ENCODE measurements around the gene EXD3. TPM values are rescaled to one million over a fixed set of nuclear protein-coding genes. Genes with fewer than 3 reads are reported as not detected.

Gene EXD3
- total and polyA plus RNA-seq, 2 of the 4 experiments (the other 2 are of a cell fraction), result 1.1 to 7.4 TPM

DNA sequence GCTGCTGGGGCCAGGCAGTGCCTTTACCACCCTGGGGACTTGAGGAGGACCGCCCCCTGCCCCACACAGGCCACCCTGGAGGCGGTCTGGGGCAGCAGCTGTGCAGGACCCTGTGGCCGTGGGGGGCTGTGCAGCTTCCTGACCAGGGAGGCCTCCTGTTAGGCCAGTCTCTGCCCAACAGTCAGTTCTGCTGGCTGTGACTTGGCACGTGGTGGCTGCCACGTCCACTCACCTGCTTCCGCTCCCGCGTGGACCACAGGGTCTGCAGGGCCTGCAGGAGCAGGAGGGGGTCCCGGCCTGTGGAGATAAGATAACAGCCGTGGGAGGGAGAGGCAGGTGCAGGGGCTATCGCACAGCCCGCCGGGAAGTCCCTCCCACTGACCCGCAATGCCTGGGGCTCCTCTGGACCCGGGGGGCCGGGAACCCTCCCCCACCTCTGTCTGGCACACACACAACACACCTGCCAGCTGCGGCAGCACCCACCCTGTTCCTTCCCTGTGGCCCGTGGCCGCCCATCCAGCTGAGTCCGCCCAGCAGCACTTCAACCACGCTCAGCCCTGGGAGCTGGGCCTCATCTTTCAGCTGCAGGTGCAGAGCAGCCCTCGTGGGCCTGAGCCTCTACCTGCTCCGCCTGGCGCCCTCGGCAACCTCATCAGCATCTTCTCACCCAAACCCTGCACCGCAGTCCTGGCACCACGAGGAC lies 39.7 kb downstream of the EXD3 start:
- ChIA-PET POLR2A (ENCODE audit: unreplicated experiment) (no interaction called here), CTCF (no interaction called here)
- Histone ChIP-seq H3K4me2 (ENCODE audit: low read depth, low read length) (no peak overlapping the region), H4K20me1 (ENCODE audit: insufficient read depth, low read length) (no peaks in the 10 kb centered on the region; the same call in 1 of the 2 replicates), H3K23ac (ENCODE audit: low read depth, low read length) (no peak overlapping the region), H3K18ac (ENCODE audit: low read depth, low read length) (no peak overlapping the region), H4K5ac (ENCODE audit: low read depth, low read length) (no peak overlapping the region), H2AK9ac (replicated peaks; ENCODE audit: low read depth, low read length, poor library complexity) (no peak overlapping the region), H2BK120ac (ENCODE audit: low read depth, low read length) (no peak overlapping the region), H3K36me3 (ENCODE audit: control insufficient read depth, insufficient read depth, low read length) (no peaks in the 10 kb centered on the region), H2AK5ac (ENCODE audit: low read depth, low read length) (no peak overlapping the region), H3K4me3 (ENCODE audit: insufficient read depth, low read depth, low read length) (no peak overlapping the region), H2BK5ac (ENCODE audit: low read depth, low read length, poor library complexity, severe bottlenecking) (no peak overlapping the region), H3K9me3 (ENCODE audit: control insufficient read depth, insufficient read depth, low read length) (no peaks in the 10 kb centered on the region), H3K9ac (ENCODE audit: low read depth, low read length) (no peak overlapping the region), H2BK15ac (ENCODE audit: low read depth, low read length) (no peak overlapping the region), H3K9me1 (ENCODE audit: insufficient read depth, low read length) (no peaks in the 10 kb centered on the region), H4K8ac (ENCODE audit: low read depth in 2 of 2, low read length in 2 of 2) (no peak overlapping the region), H3K4ac (ENCODE audit: low read depth, low read length) (no peak overlapping the region), H2AFZ (replicated peaks; ENCODE audit: low read length, poor library complexity) (peak overlapping the region; percentile 32), H2BK20ac (ENCODE audit: low read depth, low read length) (no peak overlapping the region), H3K79me1 (ENCODE audit: low read depth in 1 of 2, low read length in 2 of 2) (no peaks in the 10 kb centered on the region), H3K14ac (replicated peaks; ENCODE audit: low read depth, low read length) (no peak overlapping the region), H3K27ac (ENCODE audit: insufficient read depth, low read length) (no peak overlapping the region), H4K91ac (ENCODE audit: insufficient read depth, low read depth, low read length) (no peak overlapping the region), H3K4me1 (ENCODE audit: control insufficient read depth, insufficient read depth, low read length) (peaks cover 5% of the 10 kb centered on the region; the same call in 1 of the 2 replicates), H3K27me3 (ENCODE audit: control insufficient read depth, insufficient read depth, low read length) (no peaks in the 10 kb centered on the region), H3K56ac (ENCODE audit: extremely low read depth, insufficient read depth, low read length) (no peak overlapping the region)
- intact Hi-C loops (cut with micrococcal nuclease), result no loop called here
- in situ Hi-C loops (cut with MboI; ENCODE audit: low sequenced_read_pairs), result no loop called here
- TF ChIP-seq FOS (IDR thresholded peaks at IDR 0.05; ENCODE audit: low read depth, low read length), result no peak
- TF ChIP-seq MXI1 (IDR thresholded peaks at IDR 0.05; ENCODE audit: borderline replicate concordance, low read depth, low read length), result no peak
- TF ChIP-seq RAD21 (IDR thresholded peaks at IDR 0.05; ENCODE audit: low read length), result no peak
- DNase-seq (no peak), ATAC-seq (ENCODE audit: low read depth) (no peak)
- 62% methylated on average over 3 of the region's 27 CpGs; no CpG with 5 or more reads in 1 of the 2 experiments for WGBS, 2 experiments (ENCODE audit: extremely low coverage in 2 of 2, insufficient read length in 1 of 2)
- dilution Hi-C loops (cut with HindIII; ENCODE audit: low sequenced_read_pairs, unreplicated experiment), result no loop called here
- no TSS peak for BruUV-seq (replicated peaks)

Data from IMR-90 (cell line).